ENCODE measurements around the gene POFUT1.
"Not testable (repeated sequence)": the region's sequence is repeated elsewhere in the genome, so short reads cannot be mapped to it uniquely, and the experiment has no call there.

Gene POFUT1

DNA sequence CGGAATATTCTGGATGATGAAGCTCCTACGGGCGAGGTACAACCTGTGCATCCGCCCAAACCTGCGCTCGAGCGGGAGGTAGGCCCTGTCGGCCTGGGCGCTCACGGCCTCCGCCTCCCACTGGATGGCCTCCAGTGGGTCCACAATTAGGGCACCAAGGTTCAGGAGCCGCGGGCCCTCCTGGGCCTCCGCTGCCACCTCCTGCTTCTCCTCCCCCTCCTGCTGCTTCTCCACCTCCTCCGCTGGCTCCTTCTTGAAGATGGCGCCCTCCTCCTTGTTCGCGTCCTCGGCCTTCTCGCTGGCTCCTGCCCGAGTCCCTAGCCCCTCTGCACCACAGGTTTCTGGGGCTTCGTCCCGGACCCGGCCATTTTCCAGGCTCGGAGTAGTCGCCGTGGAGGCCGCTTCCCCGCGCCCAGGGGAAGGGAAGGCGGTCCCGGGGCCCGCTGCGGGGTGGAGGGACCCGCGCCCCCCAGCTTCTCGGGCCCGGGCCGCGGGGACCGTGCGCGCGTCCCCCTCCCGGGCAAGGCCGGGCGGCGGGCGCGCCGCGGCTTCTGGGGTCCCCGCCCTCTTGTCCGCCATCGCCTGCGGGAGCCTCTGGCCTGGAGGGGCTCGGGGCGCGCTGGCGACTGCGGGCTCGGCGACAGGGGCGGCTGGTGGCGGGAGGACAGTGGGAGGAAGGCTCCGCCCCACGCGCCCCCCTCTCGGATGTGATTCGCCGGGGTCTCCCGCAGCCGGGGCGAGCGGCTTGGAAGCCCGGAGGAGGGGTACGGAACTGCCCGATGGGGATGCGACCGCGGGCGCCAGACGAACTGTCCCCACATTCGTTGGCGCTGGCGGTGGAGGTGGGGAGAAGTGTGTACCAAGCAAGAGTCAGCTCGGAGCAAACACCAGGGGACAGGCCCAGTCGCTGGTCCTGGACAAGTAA is 17.7 kb upstream of the POFUT1 start:
- peak; percentile 28 to 32 for DNase-seq

GRCh38 chr20:32190616-32191415 is 16.9 kb upstream of the POFUT1 start:
- DNase-seq: no peak

- no peak for DNase-seq
Observed at GRCh38 chr20:32191422-32191821, 16.3 kb upstream of the POFUT1 start.

DNA sequence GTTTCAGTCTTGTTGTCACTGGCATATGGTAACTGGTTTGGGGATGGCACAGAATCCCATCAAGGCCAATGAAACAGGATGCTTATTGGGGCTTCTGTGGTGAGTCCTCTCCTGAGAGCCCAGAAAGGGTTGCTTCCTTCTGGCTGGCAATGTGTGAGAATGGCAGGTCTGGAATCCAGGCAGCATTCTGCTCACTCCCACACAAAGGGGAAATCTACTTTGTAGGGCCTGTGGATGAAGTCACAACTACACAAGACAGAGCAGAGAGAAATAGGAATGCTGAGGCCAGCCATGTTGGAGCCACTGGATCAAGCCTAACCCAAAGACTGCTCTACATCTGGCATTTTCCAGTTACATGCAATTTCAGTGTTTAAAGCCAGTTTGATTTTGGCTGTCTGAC is 15.8 kb upstream of the POFUT1 start:
- no peak for DNase-seq

DNA sequence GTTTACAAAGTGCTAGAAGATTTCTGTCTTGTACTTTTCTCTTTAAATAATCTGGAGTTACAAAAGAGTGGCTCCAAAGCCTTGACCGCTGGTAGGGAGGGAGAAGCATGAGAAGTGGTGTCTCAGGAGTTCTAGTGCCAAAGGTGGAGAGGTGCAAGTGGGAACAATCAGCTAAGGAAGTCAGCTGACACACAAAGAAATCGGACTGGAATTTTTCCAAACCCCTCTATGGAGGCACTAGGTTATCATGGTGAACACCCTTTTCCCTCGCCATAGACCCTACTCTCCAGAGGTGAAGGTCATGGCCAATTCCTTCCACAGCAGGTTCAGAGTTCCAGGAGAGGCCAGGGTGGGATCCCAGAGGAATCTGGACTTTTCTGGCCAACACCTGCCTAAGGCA is 15.0 kb upstream of the POFUT1 start:
- DNase-seq: no peak

DNA sequence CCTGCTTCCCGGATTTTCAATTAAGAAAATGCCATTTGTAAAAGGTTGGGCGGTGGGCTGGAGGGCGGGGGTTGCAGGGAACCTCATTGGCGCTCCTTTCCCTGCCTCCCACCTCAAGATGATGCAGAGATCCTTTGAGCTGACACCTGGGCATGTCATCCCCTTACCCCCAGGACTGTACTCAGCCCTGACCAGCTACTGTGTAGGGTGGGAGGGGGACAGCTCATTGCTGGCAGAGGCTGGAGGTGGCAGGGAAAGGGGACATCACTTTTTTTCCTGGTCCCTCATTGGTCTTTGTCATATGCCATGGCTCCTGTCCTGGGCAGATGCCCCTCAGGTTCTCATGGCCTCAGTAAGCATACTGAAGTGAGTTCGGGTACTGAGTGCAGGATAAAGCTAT is 14.3 kb upstream of the POFUT1 start:
- DNase-seq: not testable (repeated sequence)

- DNase-seq: no peak
Observed at GRCh38 chr20:32193996-32194395, 13.7 kb upstream of the POFUT1 start.

GRCh38 chr20:32195581-32195980 is 12.1 kb upstream of the POFUT1 start:
- no peak for DNase-seq

DNA sequence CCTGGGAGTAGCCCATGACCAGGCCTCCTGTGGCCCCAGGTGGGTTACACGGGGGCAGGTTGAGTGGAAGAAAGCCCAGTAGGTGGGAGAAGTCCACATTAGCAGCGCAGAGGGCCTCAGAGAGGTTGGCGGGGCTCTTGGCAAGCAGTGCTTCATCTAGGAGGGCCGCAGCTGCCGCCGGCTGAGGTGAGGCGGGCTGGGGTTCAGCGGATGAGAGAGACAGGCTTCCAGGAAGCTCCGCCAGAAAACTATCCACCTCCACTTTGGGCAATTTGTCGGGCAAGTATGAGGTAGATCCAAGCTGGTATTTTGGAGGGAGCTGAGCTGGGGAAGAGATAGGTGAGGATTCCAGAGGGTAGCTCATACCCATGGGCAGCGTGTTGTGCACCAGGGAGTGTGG is 11.1 kb upstream of the POFUT1 start:
- not testable (repeated sequence) for DNase-seq

DNA sequence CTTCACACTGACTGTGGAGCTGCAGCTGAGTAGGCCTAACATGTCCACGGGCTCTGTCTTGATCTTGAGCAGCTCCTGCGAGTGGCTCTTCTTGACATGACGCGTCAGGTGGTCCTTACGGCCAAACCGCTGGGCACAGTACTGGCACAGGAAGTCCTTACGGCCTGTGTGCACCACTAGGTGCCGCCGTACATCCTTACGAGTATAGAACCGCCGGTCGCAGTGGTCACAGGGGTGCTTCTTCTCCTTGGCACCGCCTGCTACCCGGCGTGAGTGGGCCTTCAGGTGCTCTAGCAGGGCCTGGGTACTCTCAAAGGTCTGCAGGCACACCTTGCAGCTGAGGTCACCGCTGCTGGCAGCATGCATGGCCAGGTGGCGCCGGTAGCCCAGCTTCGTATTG is 10.5 kb upstream of the POFUT1 start:
- not testable (repeated sequence) for DNase-seq

DNA sequence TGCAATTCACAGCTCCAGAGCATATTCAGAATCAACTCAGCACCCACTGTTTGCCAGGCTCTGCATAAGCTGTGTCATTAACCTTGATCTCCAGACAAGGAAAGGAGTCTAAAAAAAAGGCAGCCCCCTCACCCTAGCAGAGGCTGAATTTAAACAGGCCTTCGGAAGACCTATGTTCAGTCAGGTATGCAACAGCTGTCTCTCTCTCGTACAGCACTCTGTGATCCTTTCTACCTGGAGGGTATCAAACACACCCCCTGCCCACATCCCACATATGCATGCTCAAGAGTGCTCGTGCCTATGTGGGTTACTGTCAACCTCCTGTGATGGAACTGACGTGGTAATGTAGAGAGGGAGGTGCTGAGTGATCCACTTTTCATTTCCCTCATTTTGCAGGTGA is 8.7 kb upstream of the POFUT1 start:
- DNase-seq: no peak

- DNase-seq: no peak
Observed at GRCh38 chr20:32201296-32201976, 6.2 kb upstream of the POFUT1 start.

DNA sequence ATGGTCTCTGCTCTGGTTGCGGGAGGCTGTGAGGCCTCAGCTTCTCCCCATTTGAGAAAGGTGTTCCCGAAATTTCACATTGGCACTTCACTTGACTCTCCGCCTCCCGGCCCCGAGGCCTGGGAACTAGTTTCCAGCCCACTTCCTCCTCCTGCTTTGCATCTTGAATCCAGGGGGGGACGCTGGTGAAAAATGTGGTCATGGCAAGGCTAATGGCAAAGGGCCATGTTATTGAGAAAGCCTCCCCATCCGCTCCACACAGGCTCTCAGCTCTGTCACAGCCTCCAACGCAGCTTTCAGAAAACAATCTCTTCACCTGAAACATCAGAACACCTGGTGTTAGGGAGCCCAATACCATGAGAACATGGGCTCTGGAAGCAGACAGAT is 5.7 kb upstream of the POFUT1 start:
- no peak for DNase-seq

- no peak for DNase-seq
Observed at GRCh38 chr20:32203356-32204204, 4.1 kb upstream of the POFUT1 start.

DNA sequence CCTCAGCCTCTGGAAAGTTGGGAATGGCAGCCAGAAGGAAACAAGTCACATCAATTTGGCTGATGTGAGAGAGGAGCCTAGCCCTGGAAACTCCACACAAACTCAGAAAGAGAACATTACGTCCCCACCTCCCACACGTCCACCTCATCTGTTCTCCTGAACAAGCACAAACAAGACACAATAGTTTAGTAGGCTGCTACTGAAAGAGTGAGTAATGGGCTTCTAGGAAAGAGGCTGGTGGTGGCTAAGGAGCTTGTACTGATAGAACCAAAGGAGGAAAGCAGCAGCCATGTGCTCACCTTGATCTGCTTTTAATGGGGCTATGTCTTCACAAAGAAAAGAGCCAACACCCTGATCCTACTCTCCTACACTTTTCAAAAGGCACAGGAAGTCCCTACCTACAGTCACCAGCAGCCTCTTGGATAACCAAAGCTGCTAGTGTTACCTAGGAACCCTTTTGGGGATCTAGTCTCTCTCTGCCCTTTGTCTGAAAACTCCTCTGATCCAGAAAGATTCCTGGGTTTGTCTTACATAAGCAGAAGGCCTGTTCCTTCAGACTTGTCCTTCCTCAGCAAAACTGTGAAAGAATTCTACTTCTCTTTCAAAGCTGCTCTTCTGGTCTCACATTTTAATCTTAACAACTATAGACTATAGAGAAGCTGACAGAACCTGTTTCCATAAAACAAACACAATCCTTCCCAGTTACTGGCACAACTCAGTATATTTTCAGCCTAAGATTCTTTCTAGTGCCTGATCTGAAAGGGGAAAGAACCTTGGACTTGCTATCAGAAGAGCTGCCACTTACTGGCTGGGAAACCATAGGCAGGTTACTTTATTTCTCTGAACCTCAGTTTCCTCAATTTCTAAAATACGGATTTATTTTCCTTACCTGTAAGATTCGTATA is 3.2 kb upstream of the POFUT1 start:
- DNase-seq: peak; percentile 60 to 64

- DNase-seq: no peak
Observed at GRCh38 chr20:32205110-32205842, 2.4 kb upstream of the POFUT1 start.

DNA sequence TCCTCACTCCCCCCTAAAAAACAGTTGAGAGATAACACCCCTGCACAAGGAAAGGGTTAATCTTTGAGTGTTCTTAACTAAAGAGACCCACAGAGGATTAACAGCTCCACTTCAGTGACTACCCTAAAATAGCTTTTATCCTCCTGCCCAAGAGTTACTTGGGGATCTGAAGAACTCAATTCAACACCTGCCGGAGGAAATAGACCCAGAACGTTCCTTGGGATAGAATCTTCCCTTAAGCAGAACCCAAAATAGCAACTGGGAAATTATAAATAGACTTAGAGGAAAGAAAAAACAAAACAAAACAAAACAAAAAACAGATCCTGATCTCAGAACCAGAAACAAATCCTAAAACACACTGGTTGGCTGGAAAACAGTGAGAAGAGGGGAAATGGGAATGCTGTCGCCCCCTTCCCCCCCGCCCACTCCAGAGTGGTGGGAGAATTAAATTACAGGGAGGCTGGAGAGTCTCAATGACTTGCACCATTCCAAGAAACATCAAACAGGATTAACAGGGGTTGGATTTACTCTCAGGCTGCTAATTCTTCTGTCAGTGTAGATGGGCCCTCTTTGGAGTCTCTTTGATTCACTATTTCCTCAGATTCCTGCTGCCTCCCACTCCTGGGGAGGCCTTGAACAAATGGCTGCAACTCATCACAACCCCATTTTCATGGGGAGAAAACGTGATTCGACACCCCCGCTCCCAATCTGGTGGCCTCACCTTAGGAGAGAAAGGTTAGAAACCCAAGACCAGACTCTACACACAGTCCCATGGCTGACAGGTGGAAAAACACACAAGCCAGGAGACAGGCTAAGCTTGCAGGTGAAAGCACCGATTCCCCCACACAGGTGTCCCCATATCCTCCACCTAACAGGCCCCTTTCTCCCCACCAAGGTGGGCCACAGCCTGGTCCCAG is 1.6 kb upstream of the POFUT1 start:
- peak in 1 of 2 experiments; percentile 25 for DNase-seq

DNA sequence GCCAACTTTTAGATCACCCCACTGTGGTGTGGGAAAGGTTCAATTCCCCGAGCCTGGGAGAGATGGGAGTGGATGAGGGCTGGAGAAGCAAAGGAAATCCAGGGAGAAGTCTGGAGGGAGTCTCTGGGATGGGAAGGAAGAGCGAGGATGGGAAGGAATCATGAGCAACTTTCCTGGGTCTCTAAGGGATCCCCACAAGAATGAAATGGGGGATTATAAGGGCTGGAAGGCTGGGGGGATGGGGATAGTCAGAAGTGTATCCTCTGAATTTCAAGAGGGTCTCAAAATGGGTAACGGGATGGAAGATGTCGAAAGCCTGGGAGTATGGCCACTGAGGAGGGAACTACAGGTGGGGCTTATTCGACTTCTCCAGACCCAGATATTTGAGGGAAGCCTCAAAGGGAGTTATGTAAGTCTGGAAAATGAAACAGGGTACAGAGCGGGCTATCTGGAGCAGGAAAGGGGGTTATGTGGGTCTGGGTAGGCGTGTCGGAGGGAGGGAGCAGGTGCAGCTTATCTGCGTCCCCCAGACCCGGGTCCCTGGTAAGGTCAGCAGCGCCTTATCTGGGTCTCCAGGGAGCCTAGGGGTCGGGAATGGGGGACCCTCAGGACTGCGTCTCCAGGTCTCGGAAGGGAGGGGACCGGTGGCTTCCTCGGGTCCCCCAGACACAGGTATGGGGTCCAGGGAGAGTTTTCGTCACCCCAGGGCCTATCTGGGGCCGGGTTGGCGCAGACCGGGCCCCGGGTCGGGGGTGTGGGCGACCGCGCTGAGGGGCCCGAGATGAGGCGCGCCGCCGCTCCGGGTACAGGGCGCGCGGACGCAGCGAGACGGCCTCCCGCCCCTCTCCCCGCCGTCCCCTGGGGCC is 687 bp upstream of the POFUT1 start:
- DNase-seq: no peak
